HG02642 (cell line): Measurements from ENCODE around the gene ZNF236.

Experiments
- ATAC-seq: cut with Tn5 transposase; IDR thresholded peaks from one replicate; pipeline ENCODE4 v1.9.1; 2021; ENCODE audit warnings: mild to moderate bottlenecking; ENCODE audit not compliant: unreplicated experiment, poor library complexity

ZNF236 gene

GRCh38 chr18:76896677-76897076, 74.3 kb downstream of the ZNF236 start:
- ATAC-seq: no peak

- no peak for ATAC-seq
Measured at GRCh38 chr18:76897257-76897656, 74.9 kb downstream of the ZNF236 start.

- no peak for ATAC-seq
Measured at GRCh38 chr18:76903386-76903785, 81.0 kb downstream of the ZNF236 start.

- no peak for ATAC-seq
Measured at GRCh38 chr18:76905821-76906220, 83.5 kb downstream of the ZNF236 start.

GRCh38 chr18:76908277-76908676, 85.9 kb downstream of the ZNF236 start:
- no peak for ATAC-seq

GRCh38 chr18:76909439-76909838, 87.1 kb downstream of the ZNF236 start:
- ATAC-seq: no peak

GRCh38 chr18:76911440-76911839, 89.1 kb downstream of the ZNF236 start:
- no peak for ATAC-seq

GRCh38 chr18:76913583-76913982, 91.2 kb downstream of the ZNF236 start:
- ATAC-seq: no peak

GRCh38 chr18:76914314-76914713, 92.0 kb downstream of the ZNF236 start:
- ATAC-seq: peak; percentile 55

- ATAC-seq: no peak
Measured at GRCh38 chr18:76914796-76915195, 92.4 kb downstream of the ZNF236 start.

GRCh38 chr18:76915456-76915855, 93.1 kb downstream of the ZNF236 start:
- ATAC-seq: no peak

- no peak for ATAC-seq
Measured at GRCh38 chr18:76920974-76921373, 98.6 kb downstream of the ZNF236 start.

- peak; percentile 98 for ATAC-seq
Measured at GRCh38 chr18:76922107-76922506, 99.8 kb downstream of the ZNF236 start.

GRCh38 chr18:76923485-76924085, 101.2 kb downstream of the ZNF236 start:
- no peak for ATAC-seq

- no peak for ATAC-seq
Measured at GRCh38 chr18:76925501-76925900, 103.1 kb downstream of the ZNF236 start.

GRCh38 chr18:76927223-76927725, 104.9 kb downstream of the ZNF236 start:
- ATAC-seq: no peak

- ATAC-seq: peak; percentile 60
Measured at GRCh38 chr18:76928179-76928868, 106.0 kb downstream of the ZNF236 start.

- no peak for ATAC-seq
Measured at GRCh38 chr18:76931171-76931570, 108.8 kb downstream of the ZNF236 start.

- ATAC-seq: no peak
Measured at GRCh38 chr18:76932026-76932819, 109.9 kb downstream of the ZNF236 start.

- ATAC-seq: no peak
Measured at GRCh38 chr18:76935722-76936337, 113.5 kb downstream of the ZNF236 start.

- ATAC-seq: no peak
Measured at GRCh38 chr18:76936877-76937276, 114.5 kb downstream of the ZNF236 start.
